Hematopoietic multipotent progenitor cell treated with erythropoietin and hydrocortisone succinate and interleukin-3 and kit ligand, for 15 days (in vitro differentiated cells): ENCODE data around the gene OR11A1.

Experiments used
- DNase-seq: peaks from one replicate; pipeline ENCODE4 v3.0.0-alpha.2; 2015; ENCODE audit warnings: low spot score

The OR11A1 gene, protein sequence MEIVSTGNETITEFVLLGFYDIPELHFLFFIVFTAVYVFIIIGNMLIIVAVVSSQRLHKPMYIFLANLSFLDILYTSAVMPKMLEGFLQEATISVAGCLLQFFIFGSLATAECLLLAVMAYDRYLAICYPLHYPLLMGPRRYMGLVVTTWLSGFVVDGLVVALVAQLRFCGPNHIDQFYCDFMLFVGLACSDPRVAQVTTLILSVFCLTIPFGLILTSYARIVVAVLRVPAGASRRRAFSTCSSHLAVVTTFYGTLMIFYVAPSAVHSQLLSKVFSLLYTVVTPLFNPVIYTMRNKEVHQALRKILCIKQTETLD

DNA sequence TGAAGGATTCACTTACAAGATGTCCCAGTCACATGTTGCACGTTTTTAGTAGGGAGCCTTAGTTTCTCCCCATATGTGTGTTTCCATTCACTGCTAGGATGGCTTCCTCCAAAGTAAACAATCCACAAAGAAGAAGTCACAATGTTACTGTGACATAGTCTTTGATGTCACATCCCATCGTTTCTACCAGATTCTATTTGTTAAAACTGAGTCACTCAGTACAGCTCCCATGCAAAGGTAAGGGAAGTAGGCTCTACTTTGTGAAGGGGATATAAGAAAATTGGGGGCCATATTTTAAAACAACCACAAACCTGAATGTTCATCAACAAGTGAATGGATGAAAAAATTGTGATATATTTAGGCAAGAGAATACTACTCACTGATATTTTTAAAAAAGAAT is at the start of gene OR11A1, which contains the start of gene OR2H1:
Gene OR11A1, minus strand, starts transcription at position 101 of the 400 bp plus-strand sequence. CDS start 29,430 bp downstream, outside the sequence.
Gene OR2H1, plus strand, starts transcription at position 185 of the 400 bp plus-strand sequence. CDS start 4,615 bp downstream, outside the sequence.
- no peak for DNase-seq

DNA sequence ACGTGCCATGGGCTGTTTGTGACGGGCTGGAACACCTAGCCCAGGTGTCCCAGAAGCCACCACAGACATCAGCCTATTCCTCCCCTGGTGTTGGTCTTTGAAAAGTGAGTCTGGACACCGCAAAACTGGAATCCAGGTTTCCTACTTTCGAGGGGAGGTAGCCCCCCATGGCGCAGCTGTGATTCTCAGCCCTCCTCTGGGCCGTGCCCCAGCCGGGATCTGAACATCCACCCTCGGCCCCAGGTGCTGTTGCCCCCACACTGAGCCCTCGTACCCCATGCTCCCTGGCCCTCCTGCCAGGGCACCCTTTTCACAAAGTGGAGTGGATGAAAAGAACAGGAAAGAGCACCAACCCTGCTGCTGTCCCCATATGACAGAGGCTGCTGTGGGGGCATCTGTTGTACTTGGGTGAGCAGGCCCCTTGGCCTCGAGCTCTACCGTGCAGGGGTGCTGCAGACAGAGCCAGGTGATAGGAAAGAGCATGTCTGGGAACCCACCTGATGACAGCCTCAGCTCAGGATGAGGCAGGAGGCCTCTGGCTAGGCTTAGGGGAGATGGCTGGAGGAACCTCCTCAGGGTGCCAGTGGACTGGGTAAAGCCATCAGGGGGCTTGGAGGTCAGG is 49.7 kb upstream of the OR11A1 start:
- no peak for DNase-seq

DNA sequence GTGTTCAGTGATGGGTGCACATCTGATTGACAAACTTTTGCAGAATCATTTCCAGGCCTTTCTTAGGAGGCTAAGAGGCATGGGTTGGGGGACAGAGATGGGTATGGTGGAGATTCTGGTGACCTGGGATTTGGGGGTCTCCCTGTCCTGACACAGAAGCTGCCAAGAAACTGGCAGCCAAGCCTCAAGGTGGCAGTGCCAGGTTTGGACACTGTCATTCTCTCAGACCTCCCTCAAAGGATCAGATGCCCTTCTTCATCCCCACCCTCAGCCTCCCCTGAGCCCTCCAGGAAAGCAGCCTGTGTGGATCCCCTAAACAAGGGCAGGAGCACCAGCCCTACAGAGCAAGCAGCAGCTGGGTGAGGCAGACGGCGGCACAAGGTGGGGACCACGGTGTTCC is 48.9 kb upstream of the OR11A1 start:
- no peak for DNase-seq

DNA sequence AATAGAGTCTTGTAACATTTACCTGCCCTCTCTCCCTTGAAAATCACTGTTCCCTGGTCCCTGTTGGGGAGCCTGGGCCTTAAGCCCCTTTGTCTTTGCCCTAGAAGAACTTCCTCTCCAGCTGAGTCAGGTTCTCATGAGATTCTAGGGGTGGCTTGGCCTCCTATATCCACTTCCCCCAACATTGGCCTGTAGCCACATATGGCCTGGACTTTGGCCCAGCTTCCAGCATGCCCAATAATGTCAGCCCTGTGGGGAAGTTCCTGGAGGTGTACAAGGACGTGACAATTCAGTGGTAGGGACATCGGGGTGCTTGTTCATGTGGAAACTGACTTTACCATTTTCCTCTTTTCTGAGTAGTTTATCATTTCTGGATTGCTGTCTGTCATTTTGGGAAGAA is 48.1 kb upstream of the OR11A1 start:
- DNase-seq, result no peak

DNA sequence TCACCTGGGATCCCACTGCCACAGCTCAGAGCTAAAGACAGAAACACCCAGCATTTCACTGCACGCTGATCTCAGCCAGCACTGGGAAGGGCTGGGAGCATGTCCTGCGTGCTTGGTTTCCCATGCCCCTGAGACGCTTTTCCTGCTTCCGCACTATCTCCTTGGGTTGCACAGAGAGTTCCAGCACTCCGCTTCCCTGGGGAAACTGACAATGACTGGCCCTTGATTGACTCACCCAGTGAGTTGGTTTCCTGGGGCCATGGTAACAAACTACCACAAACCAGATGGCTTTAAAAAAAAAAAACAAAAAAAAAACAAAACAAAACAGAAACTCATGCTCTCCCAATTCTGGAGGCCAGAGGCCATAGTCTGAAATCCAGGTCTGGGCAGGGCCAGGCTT is 45.7 kb upstream of the OR11A1 start:
- no peak for DNase-seq

DNA sequence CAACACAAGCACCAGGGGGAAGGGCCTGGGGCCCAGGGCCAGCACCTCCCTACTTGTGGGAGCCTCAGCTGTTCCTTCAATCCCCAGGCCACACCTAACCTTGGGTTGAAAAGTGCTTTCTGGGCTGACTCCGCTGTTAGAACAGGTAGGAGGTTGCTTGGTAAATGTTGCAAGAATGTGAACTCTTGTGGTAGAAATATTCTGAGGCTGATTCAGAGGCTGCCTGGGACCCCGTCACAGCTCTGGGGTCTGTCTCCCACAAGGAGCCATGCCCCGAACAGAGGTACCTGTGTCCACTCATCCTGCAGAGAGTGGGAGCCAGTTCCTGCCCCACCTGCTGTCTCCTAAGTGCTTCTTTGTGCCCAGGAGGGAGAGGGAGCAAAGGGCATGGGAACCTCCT is 45.3 kb upstream of the OR11A1 start:
- DNase-seq, result no peak

DNA sequence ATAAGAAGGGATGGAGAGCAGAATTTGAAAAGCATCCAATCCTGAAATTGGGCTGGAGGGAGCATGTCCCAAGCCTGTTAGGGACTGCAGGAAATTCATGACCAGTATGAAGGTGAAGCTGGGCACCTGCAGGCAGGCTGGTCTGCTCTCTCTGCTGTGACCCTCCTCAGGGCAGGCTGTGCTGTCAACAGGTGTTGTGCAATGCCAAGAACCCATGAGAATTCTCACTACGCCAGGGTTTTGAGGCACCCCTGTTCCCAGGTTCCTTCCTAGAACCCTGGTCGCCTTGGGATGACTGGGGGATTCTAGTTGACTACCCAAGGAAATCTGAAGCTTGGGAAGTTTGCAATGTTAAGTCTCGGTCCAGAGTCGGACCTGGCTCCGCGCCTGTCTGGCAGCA is 44.2 kb upstream of the OR11A1 start:
- DNase-seq, result no peak

DNA sequence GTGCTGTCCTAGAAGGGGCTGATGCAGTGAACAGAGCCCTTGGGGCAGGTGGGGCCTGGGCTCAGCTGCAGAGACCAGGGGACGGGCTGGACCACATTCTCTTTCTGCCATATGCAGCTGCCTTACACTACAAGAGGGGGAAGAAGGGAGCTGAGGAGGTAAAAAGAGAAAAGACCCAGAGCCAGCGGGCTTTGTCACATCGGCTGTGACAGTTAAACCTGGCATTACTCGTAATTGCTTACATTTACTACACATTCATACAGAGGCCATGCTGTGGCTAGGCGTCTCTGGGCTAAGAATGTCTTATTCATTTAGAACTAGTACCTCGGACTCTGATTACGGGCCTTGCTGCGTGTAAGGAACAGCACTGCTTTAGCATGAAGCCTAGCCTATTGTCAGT is 43.7 kb upstream of the OR11A1 start:
- no peak for DNase-seq

DNA sequence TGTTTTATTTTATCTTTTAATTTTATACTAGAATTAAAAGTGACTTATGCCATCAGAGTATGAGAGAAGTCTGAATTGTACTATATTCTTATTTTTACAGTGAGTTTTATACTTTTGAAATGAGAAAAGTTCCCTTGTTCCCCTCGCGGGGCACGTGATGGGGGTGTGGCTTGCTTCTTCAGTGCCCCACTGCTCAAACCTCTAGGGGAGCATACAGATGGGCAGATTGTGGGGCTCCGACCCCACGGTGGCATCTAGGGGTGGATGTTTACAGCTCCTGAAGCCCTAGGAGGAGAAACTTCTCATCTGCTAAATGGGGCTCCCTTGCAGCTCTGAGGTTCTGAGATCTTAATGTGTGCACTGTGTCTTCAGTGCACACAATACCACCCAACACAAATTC is 42.8 kb upstream of the OR11A1 start:
- DNase-seq, result no peak

DNA sequence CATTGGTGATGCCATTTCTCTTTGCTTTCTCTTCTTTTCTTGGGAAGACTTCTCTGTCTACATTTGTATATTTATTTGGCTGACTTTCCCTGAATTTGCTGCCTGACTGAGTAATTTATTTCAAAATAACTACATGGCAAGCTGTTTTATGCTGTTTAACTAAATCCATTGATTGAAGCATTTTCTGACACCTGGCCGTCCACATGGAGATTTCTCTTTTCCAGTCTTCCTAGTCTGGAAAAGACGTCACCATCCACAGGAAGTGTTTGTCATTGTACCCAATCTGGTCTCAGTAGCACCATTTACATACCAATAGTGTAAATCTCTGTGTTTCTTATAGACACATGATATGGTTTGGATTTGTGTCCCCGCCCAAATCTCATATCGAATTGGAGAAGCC is 40.1 kb upstream of the OR11A1 start:
- DNase-seq, result no peak

DNA sequence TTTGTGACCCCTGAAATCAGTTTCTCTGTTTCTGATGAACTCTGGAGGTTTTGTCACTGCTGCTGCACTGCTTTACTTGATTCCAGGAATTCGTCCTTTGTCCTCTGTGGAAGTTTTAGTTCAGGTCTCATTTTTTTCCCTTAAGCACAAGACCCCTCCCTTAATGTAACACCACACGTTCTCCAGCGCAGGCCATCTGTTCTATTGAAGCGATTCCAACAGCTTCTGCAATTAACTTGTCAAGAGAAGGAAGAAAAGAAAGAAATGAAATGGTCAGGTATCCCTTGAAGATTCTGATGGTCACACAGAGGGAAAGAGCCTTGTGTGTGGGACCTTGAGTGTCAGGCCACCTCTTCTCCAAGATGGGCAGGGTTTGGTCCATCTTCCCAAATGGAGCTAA is 38.7 kb upstream of the OR11A1 start:
- DNase-seq, result no peak

DNA sequence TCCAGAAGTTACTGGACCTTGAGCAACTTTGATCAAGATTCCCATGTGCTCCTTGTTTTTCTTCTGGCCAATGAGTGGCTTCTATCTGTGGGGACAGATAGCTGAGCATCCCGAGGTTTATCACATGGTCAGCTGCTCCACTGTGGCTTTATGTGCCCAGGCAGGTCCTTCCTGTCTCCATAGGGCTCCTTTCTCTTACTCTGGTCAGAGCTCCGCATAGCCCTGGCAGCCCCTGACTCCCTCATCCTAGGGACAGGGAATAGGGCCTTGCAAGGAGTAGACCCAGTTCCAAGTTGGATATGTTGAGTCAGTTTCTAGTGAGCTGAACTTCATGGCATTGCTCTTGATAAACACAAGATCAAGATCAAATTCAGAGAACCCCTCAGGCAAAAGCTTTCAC is 37.3 kb upstream of the OR11A1 start:
- DNase-seq, result no peak

DNA sequence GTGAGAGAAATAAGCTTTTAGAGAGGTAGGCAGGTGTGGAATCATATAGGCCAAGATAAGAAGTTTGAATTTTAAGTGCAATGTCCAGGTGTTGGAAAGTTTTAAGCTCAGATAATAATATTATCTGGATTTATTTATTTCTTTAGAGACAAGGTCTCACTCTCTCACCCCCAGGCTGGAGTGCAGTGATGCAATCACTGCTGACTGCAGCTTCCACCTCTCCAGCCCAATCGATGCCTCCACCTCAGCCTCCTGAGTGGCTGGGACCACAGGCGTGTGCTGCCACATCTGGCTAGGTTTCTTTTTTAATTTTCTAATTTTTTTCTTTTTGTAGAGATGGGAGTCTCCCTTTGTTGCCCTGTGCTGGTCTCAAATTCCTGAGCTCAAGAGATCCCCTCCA is 36.4 kb upstream of the OR11A1 start:
- no peak for DNase-seq

DNA sequence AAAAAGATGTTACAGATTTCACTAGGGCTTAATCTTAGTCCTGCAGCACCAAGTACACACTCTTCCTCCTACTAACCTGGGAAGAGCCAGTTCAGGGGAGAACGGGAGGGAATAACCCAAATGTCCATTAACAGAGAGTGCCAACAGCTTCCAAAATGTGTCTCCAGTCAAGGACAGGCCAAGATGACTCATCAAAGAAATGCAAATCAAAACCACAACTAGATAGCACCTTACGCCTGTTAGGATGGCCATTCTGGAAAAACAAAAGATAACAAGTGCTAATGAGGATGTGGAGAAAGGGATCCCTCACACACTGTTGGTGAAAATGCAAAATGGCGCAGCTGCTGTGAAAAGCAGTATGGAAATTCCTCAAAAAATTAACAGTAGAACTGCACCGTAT is 34.7 kb upstream of the OR11A1 start:
- no peak for DNase-seq

DNA sequence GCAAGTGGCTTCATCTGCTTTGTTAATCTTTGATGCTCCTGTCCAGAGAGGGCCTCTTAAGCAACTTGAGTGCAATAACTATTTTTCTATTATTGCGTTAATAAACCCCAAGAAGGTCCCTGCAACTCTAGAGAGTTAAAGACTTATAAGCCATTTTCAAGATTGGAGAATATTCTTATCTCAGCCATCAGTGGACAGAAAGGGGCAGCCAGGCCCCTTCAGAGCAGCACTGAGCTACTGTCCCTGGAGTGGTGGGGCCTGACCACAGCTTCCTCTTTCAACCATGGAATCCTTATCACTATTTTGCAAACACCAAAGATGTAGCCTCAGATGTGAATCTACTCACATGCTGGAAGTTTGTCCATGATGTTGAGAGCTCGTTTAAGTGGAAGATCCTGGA is 33.7 kb upstream of the OR11A1 start:
- DNase-seq, result no peak

DNA sequence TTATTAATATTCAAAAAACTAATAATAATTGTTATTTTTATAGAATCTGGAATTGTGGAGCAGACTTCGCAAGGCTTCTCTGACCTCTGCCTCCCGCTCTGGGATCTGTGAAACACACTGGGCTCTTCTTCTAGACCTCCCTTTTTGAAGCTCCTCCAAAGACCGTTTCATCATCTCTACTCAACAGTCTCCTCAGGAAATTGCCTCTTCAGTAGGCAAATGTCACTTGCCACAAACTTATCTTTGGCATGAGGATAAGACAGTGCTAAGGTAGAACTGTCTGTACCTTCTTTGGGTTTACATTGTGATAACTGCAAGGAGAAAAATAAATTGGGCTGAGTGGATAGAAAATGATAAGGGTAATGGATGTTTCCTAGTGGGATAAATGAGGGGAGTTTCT is 33.2 kb upstream of the OR11A1 start:
- no peak for DNase-seq

DNA sequence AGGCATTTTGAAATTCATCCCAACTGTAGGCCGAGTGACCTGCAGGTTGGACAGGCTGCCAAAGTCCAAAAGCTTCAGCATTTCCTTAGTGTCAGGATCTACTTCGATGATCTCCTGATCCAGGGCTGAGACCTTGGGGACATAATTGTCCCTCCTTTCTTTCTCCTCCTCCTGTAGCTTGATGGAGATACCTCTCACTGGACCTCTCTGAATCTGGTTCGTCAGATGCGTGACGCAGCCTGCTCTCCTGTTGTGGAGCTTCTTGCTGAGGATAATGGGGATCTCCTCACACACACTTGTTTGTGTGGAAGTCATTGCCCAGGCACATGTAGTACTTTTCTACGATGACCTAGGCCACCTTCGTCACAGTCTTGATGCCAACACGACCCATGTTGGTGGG is 32.4 kb upstream of the OR11A1 start:
- DNase-seq, result no peak

DNA sequence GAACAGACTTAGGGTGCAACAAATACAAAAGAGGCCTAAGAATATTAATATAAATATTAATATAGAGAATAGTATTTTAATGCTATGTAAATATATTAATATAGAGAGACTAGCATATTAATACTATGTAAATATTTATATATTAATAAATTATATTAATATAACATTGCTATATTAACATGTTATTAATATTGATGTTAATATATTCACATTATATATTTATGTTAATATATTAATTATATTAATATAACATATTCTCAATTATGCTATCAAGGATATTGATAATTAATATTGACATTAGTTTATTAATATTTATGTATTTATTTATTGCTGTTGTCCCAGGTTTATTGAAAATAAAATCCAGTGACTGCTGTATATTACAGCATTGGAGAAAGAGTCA is 32.0 kb upstream of the OR11A1 start:
- DNase-seq, result no peak

DNA sequence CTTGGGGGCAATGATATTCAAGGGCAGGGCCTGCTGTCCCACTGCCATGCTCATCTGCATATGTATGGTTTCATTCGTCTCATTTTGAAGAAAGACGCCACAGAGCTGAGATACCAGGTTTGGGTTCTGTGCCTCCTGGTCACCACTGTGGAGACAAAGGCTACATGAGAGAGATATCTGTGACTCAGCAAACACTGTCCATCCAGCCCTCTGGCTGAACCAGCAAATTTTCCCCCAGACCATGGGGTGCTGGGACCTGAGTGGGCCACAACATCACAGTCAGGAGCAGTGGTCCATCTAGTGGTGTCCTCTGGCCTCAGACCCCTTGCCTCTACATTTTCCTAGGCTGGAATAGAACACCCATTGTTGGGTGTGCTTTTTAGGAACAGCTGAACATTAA is 30.8 kb upstream of the OR11A1 start, which contains the start of gene MAS1L:
Gene MAS1L, minus strand, starts transcription at position 297 of the 400 bp plus-strand sequence. Its CDS starts 54 bp downstream, at position 243.
- no peak for DNase-seq

DNA sequence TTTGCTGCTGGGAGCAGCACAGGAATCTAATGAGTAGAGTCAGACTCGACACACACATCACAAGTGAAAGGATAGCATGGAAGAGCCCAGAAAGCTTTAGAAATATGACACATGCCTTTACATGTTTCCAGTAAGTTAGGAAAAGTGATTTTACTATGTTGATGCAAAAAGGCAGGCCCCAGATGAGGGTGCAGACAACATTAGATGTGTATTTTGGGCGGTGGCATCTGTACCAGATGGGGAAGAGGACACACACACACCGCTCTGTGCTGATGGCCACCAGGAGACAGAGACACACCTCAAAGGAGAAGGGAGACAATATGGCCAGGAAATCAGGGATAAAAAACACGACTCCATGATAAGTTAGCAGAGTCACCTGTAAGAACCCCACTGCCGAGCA is 30.3 kb upstream of the OR11A1 start:
- no peak for DNase-seq

DNA sequence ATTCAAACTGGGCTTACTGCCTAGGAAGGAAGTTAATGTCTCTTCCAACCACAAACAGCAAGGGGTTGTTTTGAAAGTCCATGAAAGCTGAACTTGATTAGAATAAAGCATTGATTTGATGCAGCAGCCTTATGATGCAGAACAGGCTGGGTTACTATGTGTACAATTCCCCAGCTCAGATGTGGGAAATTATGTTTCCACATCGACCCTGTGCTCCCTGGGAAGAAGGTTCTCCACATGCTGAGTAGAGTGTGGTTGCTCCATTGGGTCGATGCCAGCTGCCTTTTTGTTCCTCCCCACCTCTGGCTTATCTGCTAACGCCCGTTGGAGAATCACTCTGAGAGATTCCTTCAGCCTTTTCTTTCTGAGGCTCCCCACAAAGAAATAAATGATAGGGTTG is 29.7 kb upstream of the OR11A1 start:
- no peak for DNase-seq

DNA sequence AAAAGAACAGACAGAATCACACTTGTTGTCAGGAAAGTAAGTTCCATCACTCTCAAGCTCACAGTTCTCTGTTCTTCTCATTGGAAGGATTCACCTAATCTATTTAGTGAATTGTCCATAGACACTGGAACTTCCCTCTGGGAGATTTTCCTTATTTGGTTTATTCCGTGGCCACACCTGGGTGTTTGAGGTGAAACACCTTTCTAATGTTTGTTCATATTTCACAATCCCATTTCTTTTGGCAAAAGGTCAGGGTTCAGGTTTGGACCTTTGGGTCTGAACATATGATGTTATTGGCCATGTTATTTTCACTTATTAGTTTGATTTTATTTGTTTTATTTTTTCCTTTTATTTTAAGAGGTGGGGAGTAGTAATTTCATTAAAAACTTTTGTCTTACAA is 26.9 kb upstream of the OR11A1 start:
- no peak for DNase-seq

DNA sequence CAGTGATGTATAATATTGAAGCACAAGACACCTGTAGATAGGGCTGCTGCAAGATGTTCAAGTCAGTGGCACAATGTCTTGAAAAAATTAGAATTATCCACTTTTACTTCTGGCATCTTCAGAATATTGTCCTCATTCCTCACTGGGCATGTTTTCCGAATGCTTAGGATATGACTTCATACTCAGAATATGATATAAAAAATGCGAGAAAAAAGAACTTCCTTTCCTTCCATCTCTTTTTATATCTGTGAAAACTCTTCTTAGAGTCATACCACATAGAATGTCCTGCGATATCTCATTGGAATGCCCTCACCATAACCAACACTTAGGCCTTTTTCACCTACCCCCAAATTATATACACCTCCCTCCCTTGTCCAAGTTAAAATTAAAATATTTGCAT is 26.3 kb upstream of the OR11A1 start:
- DNase-seq, result no peak

DNA sequence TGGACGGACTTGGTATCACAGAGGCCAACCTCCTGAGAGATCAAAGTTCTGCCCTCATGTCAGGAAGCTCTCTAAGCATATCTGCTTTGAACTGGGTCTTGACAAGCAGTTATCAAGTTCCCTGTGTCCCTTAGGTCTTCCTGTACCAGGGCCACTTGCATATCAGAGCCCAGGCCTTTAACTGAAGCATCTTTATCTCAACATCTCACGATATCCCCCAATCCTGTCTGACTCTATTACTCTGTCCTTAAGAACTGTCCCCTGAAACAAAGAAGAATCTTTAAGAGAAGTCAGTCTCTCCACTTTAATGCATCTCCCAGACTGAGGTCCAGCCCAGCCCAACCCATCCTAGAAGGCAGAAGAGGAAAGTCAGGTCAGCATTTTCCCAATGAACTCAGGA is 22.7 kb upstream of the OR11A1 start:
- DNase-seq, result no peak
